ENCODE results near the gene CLIP1. TPM values are rescaled to one million over a fixed set of nuclear protein-coding genes. Genes with fewer than 3 reads are reported as not detected.

Gene CLIP1
- total RNA-seq, 4 donors from 2014 or later, result 118 to 164 (median 133) TPM

DNA sequence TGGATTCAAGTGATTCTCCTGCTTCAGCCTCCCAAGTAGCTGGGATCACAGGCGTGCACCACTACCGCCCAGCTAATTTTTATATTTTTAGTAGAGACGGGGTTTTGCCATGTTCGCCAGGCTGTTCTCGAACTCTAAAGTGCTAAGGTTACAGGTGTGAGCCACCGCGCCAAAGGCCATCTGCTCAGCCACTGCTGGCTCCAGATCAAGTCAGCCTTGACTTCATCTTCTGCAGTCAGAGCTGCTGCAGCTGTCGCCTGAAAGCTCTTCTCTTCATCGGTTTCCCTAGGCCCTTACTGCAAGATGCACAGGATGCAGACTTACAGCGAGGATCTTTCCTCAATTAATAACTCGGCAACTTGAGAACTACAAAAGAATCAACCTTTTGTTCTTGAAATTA lies 66.8 kb downstream of the CLIP1 start:
- WGBS, 2 donors, result 87 to 90% methylated on average over 11 of the region's 11 CpGs
- DNase-seq (ENCODE audit: low spot score in 2 of 2), result no peak
- TF ChIP-seq POLR2A (IDR thresholded peaks at IDR 0.05), result no peak
- TF ChIP-seq, protein P1, sequence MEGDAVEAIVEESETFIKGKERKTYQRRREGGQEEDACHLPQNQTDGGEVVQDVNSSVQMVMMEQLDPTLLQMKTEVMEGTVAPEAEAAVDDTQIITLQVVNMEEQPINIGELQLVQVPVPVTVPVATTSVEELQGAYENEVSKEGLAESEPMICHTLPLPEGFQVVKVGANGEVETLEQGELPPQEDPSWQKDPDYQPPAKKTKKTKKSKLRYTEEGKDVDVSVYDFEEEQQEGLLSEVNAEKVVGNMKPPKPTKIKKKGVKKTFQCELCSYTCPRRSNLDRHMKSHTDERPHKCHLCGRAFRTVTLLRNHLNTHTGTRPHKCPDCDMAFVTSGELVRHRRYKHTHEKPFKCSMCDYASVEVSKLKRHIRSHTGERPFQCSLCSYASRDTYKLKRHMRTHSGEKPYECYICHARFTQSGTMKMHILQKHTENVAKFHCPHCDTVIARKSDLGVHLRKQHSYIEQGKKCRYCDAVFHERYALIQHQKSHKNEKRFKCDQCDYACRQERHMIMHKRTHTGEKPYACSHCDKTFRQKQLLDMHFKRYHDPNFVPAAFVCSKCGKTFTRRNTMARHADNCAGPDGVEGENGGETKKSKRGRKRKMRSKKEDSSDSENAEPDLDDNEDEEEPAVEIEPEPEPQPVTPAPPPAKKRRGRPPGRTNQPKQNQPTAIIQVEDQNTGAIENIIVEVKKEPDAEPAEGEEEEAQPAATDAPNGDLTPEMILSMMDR (IDR thresholded peaks at IDR 0.05), result no peak
- intact Hi-C loops (cut with DNase I; ENCODE audit: low total_unique reads), result no loop called here
- H3K4me3 ChIP-seq (ENCODE audit: low read depth, poor library complexity, severe bottlenecking), result no peak overlapping the region

DNA sequence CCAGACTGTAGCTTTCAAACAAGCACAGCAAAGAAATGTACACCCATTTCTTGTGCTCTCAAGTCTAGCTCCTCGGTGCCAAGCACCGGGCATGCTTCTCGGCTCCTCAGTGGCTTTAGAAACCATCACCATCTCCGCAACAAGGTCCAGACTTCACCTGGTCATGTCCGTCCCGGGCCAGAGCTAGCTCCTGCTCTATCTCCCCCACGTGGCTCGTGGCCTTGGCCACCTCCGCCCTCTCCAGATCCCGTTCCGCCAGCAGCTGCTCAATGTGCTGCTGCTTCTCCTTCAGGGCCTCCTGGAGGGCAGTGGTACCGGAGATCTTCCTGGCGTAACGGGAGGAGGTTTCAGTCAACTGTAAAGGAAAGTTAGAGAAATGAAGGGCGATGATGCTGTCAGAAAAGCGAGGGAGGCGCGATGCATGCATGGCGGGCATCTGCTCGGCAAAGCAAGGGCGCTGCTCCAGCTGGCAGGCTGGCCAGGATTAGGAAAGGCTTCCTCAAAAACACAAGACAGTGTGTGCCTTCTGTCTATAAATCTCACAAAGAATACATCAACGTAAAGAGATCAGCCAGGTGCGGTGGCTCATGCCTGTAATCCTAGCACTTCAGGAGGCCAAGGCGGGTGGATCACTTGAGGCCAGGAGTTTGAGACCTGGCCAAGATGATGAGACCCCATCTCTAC lies 67.4 kb downstream of the CLIP1 start:
- intact Hi-C loops (cut with DNase I; ENCODE audit: low total_unique reads), result no loop called here
- 89 to 91% methylated on average over 24 of the region's 24 CpGs for WGBS, 2 donors
- no peak for DNase-seq (ENCODE audit: low spot score in 2 of 2)
- H3K4me3 ChIP-seq (ENCODE audit: low read depth, poor library complexity, severe bottlenecking), result no peak overlapping the region
- TF ChIP-seq, protein P1 (IDR thresholded peaks at IDR 0.05), result no peak
- TF ChIP-seq POLR2A (IDR thresholded peaks at IDR 0.05), result no peak

DNA sequence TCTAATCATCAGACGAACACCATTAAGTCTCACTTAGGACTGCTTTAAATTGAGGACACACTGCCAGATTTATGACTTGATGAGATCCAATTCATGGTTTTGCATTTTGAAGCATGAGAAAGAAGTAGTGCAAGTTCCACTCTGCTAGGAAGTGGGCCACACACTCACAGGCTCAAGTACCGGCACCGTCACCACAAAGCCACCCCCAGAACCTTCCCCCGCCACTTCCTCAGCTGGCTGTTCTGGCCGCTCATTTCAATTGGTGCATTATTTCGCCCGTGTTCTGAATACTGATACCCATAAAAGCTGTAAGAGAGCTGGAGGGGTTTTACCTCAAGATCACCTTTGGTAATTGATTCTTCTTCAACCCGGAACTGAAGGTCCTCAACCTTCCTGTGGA lies 70.1 kb downstream of the CLIP1 start:
- DNase-seq (ENCODE audit: low spot score in 2 of 2), result no peak
- intact Hi-C loops (cut with DNase I; ENCODE audit: low total_unique reads), result no loop called here
- TF ChIP-seq, protein P1 (IDR thresholded peaks at IDR 0.05), result no peak
- no peak for TF ChIP-seq POLR2A (IDR thresholded peaks at IDR 0.05)
- WGBS, 2 donors, result 90 to 94% methylated on average over 8 of the region's 8 CpGs
- no peak overlapping the region for H3K4me3 ChIP-seq (ENCODE audit: low read depth, poor library complexity, severe bottlenecking)

DNA sequence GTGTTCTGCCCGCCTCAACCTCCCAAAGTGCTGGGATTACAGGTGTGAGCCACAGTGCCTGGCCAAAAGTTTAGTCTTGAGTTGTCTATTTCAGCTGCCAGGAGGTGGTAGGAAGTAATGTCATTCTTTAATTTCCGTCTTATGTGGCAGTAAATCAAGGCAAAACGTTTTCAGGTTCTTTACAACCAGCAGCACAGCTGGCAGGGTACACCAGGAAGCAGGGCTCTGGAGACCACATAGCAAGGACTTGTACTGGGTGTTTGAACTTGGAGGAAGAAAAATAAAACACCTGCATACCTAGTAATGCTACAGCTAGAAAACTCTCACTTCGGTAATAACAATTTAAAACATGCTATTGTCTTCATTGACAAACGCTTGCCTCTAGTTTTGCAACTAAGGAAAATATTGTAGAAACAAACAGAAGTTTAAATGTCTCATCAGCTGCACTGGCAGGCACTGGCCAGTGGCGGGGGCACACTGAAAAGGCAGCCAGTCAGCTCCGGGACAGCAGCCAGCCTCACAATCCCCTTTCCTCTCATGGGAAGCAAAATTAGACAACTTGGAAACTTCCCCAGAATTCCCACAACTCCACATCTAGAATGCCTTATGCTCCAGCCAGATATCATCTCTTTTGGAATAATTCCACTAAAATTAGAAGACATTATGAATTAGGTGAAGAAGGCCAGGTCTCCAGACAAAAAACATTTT lies 72.2 kb downstream of the CLIP1 start:
- 52 to 65% methylated on average over 7 of the region's 7 CpGs for WGBS, 2 donors
- TF ChIP-seq, protein P1 (IDR thresholded peaks at IDR 0.05), result no peak
- no peak for TF ChIP-seq POLR2A (IDR thresholded peaks at IDR 0.05)
- no peak overlapping the region for H3K4me3 ChIP-seq (ENCODE audit: low read depth, poor library complexity, severe bottlenecking)
- intact Hi-C loops (cut with DNase I; ENCODE audit: low total_unique reads), result no loop called here
- no peak for DNase-seq (ENCODE audit: low spot score in 2 of 2)

- no peak for DNase-seq (ENCODE audit: low spot score in 2 of 2)
- intact Hi-C loops (cut with DNase I; ENCODE audit: low total_unique reads), result no loop called here
- no peak overlapping the region for H3K4me3 ChIP-seq (ENCODE audit: low read depth, poor library complexity, severe bottlenecking)
- TF ChIP-seq, protein P1 (IDR thresholded peaks at IDR 0.05), result no peak
- TF ChIP-seq POLR2A (IDR thresholded peaks at IDR 0.05), result no peak
- 92 to 95% methylated on average over 4 of the region's 4 CpGs for WGBS, 2 donors
Observed at GRCh38 chr12:122349078-122349477, 73.4 kb downstream of the CLIP1 start.
